D721Med (cell line): Measurements from ENCODE around the gene IL19.

Source experiments
- DNase-seq: peaks from one replicate; pipeline ENCODE4 v3.0.0; 2011; ENCODE audit warnings: low spot score; ENCODE audit not compliant: insufficient read length
- FAIRE-seq: peaks from 2 replicates; lab custom pipeline; 2011; peaks lifted over from hg19 to GRCh38; lab: Jason Lieb, UNC
- TF ChIP-seq, protein P1 (sequence below): IDR thresholded peaks from 2 replicates; pipeline ENCODE4 v1.5.1; 2012; ENCODE audit warnings: mild to moderate bottlenecking, control low read depth; ENCODE audit not compliant: insufficient read depth; ENCODE audit errors: missing control alignments

IL19 gene

DNA sequence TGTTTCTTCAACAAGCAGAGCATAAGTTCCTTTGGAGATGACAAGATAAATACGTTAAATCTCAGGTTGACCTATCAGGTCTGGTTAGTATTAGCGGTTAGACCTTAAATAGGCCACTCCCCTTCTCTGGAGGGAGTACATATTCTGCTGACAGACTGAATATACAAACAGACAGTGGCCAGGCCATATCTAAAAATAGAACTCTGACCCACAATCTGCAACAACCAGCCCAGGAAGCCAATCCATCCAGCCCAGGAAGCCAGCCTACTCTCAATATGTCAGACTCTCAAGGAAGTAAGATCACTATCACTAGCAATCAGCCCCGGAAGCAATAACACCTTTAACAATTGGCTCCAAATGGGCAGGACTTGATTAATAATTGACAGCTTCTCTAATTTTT, 101.6 kb downstream of the IL19 start:
- DNase-seq (no peak), FAIRE-seq (no peak)
- TF ChIP-seq, protein P1, sequence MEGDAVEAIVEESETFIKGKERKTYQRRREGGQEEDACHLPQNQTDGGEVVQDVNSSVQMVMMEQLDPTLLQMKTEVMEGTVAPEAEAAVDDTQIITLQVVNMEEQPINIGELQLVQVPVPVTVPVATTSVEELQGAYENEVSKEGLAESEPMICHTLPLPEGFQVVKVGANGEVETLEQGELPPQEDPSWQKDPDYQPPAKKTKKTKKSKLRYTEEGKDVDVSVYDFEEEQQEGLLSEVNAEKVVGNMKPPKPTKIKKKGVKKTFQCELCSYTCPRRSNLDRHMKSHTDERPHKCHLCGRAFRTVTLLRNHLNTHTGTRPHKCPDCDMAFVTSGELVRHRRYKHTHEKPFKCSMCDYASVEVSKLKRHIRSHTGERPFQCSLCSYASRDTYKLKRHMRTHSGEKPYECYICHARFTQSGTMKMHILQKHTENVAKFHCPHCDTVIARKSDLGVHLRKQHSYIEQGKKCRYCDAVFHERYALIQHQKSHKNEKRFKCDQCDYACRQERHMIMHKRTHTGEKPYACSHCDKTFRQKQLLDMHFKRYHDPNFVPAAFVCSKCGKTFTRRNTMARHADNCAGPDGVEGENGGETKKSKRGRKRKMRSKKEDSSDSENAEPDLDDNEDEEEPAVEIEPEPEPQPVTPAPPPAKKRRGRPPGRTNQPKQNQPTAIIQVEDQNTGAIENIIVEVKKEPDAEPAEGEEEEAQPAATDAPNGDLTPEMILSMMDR = no peak

DNA sequence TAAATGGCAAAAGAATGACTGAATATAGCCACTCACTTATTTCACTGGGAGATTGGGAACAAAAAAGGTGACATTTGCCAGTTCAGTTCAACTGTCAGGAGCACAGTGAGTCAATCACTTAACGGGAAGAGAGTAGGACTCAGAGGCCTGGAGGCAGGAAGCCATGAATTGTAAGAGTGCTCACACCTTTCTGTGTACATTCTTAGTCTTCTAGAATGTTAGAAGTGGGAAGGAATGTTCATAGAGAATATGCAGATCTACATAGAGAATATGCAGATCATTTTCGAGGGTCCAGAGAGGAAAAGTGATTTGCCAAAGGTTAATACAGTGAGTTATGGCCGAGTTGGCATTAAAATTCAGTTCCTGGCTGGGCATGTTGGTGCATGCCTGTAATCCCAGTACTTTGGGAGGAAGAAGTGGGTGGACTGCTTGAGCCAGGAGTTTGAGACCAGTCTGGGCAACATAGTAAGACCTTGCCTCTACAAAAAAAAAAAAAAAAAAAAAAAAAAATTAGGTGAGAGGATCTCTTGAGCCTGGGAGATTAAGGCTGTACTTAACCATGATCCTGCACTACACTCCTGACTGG, 103.1 kb downstream of the IL19 start:
- FAIRE-seq (no peak), DNase-seq (no peak)
- TF ChIP-seq, protein P1 = no peak

DNA sequence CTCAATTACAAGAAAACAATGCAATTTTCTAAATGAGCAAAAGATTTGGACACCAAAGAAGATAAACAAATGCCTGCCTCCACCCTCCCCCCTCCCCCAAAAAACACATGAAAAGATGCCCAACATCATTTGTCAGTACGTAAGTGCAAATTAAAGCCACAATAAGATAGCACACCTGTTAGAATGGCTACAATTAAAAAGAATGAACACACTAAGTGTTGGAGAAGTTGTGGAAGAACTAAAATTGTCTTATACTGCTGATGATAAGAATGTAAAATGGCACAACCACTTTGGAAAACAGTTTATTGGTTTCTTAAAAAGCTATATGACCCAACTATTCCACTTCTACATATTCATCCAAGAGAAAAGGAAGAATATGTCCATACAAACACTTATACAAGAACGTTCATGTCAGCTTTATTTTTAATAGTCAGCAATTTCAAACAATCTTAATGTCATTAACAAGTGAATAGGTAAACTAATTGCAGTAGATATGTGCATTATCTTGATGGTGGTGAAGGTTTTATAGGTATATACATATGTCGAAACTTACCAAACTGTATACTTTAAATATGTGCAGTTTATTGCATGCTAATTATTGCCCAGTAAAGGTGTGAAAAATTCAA, 105.3 kb downstream of the IL19 start:
- TF ChIP-seq, protein P1 = no peak
- DNase-seq = no peak
- no peak for FAIRE-seq

DNA sequence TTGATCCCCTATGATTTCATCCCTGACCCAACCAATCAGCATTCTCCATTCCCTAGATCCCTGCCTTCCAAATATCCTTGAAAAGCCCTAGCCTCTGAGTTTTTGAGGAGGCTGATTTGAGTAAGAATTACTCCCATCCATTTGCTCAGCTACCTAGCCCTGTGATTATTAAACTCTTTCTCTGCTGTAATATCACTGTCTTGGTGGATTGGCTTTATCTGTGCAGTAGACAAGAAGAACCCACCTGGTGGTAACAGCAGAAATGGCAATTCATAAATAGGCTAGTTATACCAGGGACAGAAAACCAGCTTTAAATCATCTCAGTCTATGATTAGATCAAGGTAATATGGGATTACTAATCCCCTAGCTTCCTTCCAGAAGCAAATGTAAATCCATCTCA, 107.9 kb downstream of the IL19 start:
- DNase-seq = no peak
- no peak for FAIRE-seq
- TF ChIP-seq, protein P1 = no peak

DNA sequence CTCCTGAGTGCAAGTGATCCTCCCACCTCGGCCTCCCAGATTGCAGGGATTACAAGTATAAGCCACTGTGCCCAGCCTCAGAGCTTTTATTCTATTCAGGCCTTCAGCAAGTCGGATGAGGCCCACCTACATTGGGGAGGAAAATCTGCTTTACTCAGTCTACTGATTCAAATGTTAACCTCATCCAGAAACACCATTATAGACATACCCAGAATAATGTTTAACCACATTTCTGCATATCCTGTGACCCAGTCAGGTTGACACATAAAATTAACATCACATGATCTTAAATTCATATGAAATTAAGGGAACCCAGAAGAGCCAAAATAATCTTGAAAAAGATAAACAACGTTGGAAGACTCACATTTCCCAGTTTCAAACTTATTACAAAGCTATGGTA, 109.7 kb downstream of the IL19 start:
- TF ChIP-seq, protein P1 = no peak
- FAIRE-seq = no peak

DNA sequence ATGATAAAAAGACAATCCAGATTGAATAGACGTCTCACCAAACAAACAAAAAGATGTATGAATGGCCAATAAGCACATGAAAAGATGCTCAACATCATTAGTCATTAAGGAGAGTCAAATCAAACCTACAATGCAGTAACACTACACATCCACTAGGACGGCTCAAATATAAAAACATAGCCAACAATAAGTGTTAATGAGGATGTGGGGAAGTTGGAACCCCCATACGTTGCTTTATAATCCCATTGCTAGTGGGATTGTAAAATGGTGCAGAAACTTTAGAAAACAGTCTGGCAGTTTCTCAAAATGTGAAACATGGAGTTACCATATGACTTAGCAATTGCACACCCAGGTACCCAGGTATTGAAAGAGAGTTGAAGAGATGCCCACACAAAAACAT, 112.0 kb downstream of the IL19 start:
- FAIRE-seq = no peak
- TF ChIP-seq, protein P1 = no peak
- DNase-seq = no peak

More for the DNA sequence above, 109.7 kb downstream of the IL19 start:
- DNase-seq = no peak

DNA sequence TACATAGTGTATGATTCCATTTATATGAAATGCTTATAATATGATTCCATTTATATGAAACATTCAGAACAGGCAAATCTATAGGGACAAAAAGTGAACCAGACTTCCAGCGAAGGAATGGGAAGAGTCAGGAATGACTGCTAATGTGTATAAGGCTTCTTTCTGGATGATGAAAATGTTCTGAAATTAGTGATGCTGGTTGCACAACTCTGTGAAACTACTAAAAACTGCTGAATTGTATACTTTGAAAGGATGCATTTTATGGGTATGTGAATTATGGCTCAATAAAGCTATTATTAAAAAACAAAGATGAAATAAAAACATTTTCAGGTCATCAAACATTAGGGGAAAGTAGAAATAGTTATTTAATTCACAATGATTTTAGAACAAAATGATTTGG, 112.6 kb downstream of the IL19 start:
- DNase-seq (no peak), FAIRE-seq (no peak)
- TF ChIP-seq, protein P1 = no peak
